ENCODE measurements around the gene PRR23E.

PRR23E gene

GRCh38 chr3:127196466-127197299, 3.8 kb downstream of the PRR23E start:
- Histone ChIP-seq H3K9me3 (ENCODE audit: control insufficient read depth, low read length) (no peaks in the 10 kb centered on the region), H3K4me1 (ENCODE audit: control insufficient read depth, insufficient read depth, low read length) (peaks cover 2% of the 10 kb centered on the region), H3K36me3 (ENCODE audit: control insufficient read depth, insufficient read depth, low read length) (no peaks in the 10 kb centered on the region), H3K27me3 (ENCODE audit: control insufficient read depth, insufficient read depth, low read length, poor library complexity, severe bottlenecking) (no peaks in the 10 kb centered on the region), H3K4me3 (ENCODE audit: insufficient read depth, low read depth, low read length) (no peak overlapping the region), H3K27ac (ENCODE audit: insufficient read depth, low read depth, low read length, poor library complexity, severe bottlenecking) (no peak overlapping the region)
- 89 to 90% methylated on average over 15 of the region's 15 CpGs for WGBS, 2 experiments

DNA sequence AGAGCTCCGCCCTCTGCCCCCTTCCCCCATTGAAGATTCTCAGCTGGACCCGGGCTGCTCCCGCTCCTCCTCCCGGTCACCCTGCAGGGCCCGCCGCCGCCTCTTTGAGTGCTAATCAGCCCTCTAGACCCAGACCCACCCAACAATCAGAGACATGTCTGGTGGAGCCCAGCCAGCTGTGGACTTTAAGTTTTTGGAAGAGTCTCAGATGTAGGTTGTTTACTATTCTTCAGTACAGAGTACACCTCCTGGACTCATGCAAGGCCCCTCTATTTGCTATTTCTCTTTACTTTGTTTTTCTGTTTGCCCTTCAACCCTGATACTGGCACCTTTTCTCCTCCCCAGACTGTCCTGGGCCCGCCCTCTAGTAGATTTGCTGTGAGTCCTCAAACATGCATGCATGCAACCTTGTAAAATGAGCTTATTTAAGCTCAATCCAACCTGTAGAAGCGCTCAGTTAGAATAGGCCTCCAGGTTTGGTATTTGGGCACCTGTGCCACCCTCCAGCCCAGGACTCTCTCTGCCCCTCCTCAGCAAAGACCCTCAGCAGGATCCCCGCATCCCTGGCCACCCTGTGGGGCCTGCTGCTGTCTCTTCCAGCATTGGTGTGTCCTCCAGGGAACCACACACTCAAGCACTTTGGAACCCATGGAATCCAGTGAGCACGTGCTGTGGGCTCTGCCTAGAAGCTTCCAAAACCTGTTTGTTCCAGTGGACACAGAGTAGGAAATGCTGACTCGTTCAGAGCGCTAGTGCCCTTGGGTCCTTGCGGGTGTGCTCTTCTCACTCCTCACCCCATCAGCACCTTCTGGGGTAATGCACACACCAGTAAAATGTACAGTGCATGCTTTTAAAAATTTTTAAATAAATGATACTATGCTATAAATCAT, 4.6 kb downstream of the PRR23E start:
- Histone ChIP-seq H3K27ac (ENCODE audit: insufficient read depth, low read depth, low read length, poor library complexity, severe bottlenecking) (no peak overlapping the region), H3K4me1 (ENCODE audit: control insufficient read depth, insufficient read depth, low read length) (peaks cover 2% of the 10 kb centered on the region), H3K9me3 (ENCODE audit: control insufficient read depth, low read length) (no peaks in the 10 kb centered on the region), H3K27me3 (ENCODE audit: control insufficient read depth, insufficient read depth, low read length, poor library complexity, severe bottlenecking) (no peaks in the 10 kb centered on the region), H3K36me3 (ENCODE audit: control insufficient read depth, insufficient read depth, low read length) (no peaks in the 10 kb centered on the region), H3K4me3 (ENCODE audit: insufficient read depth, low read depth, low read length) (no peak overlapping the region)
- WGBS, 2 experiments, result 67 to 68% methylated on average over 14 of the region's 14 CpGs

GRCh38 chr3:127200086-127200691, 7.3 kb downstream of the PRR23E start:
- Histone ChIP-seq H3K4me3 (ENCODE audit: insufficient read depth, low read depth, low read length) (no peak overlapping the region), H3K4me1 (ENCODE audit: control insufficient read depth, insufficient read depth, low read length) (peaks cover 2% of the 10 kb centered on the region), H3K9me3 (ENCODE audit: control insufficient read depth, low read length) (no peaks in the 10 kb centered on the region), H3K36me3 (ENCODE audit: control insufficient read depth, insufficient read depth, low read length) (no peaks in the 10 kb centered on the region), H3K27ac (ENCODE audit: insufficient read depth, low read depth, low read length, poor library complexity, severe bottlenecking) (no peak overlapping the region), H3K27me3 (ENCODE audit: control insufficient read depth, insufficient read depth, low read length, poor library complexity, severe bottlenecking) (no peaks in the 10 kb centered on the region)
- WGBS, 2 experiments, result 89 to 90% methylated on average over 6 of the region's 6 CpGs

GRCh38 chr3:127203024-127203423, 10.1 kb downstream of the PRR23E start:
- H3K9me3 ChIP-seq (ENCODE audit: control insufficient read depth, low read length), result no peaks in the 10 kb centered on the region
- H3K4me3 ChIP-seq (ENCODE audit: insufficient read depth, low read depth, low read length), result no peak overlapping the region
- 83 to 87% methylated on average over 1 of the region's 1 CpG for WGBS, 2 experiments
- no peaks in the 10 kb centered on the region for H3K36me3 ChIP-seq (ENCODE audit: control insufficient read depth, insufficient read depth, low read length)
- no peak overlapping the region for H3K27ac ChIP-seq (ENCODE audit: insufficient read depth, low read depth, low read length, poor library complexity, severe bottlenecking)
- no peaks in the 10 kb centered on the region for H3K4me1 ChIP-seq (ENCODE audit: control insufficient read depth, insufficient read depth, low read length)
- H3K27me3 ChIP-seq (ENCODE audit: control insufficient read depth, insufficient read depth, low read length, poor library complexity, severe bottlenecking), result no peaks in the 10 kb centered on the region

DNA sequence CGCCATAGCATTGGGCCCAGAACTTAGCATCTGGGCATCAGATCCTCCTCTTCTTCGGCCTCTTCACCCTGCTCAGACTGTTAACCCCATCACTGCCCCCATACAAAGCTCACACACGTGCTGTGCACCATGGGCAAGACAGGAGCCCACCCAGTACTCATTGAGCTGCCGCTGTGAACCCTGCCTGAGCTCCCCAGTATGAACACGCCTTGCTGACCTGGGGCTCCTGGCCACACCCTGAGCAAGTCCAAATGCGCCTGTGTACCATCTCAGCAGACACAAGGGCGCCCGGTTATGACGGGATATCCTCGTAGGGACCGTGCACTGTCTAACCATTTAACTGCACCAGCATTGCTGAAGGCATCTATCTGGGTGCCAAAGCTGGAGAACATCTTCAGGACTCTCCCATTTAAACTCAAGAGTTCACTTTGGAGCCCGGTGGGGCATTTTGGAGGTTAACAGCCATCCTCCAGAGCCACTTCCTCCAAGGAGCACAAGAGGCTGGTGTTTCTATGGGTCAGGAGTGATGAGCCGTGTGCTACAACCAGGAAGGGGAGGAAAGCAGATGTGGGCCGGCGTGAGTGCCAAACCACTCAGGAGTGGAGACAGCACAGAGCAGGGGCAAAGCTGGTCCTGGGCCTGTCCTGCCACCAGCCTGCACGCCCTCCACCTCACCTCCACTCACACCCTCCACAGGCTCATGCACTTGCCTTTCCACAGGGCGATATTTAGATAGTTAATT, 12.1 kb downstream of the PRR23E start:
- H3K27ac ChIP-seq (ENCODE audit: insufficient read depth, low read depth, low read length, poor library complexity, severe bottlenecking), result no peak overlapping the region
- H3K9me3 ChIP-seq (ENCODE audit: control insufficient read depth, low read length), result no peaks in the 10 kb centered on the region
- H3K4me1 ChIP-seq (ENCODE audit: control insufficient read depth, insufficient read depth, low read length), result peaks cover 5% of the 10 kb centered on the region
- H3K36me3 ChIP-seq (ENCODE audit: control insufficient read depth, insufficient read depth, low read length), result no peaks in the 10 kb centered on the region
- 89 to 90% methylated on average over 17 of the region's 17 CpGs for WGBS, 2 experiments
- H3K4me3 ChIP-seq (ENCODE audit: insufficient read depth, low read depth, low read length), result no peak overlapping the region
- no peaks in the 10 kb centered on the region for H3K27me3 ChIP-seq (ENCODE audit: control insufficient read depth, insufficient read depth, low read length, poor library complexity, severe bottlenecking)

DNA sequence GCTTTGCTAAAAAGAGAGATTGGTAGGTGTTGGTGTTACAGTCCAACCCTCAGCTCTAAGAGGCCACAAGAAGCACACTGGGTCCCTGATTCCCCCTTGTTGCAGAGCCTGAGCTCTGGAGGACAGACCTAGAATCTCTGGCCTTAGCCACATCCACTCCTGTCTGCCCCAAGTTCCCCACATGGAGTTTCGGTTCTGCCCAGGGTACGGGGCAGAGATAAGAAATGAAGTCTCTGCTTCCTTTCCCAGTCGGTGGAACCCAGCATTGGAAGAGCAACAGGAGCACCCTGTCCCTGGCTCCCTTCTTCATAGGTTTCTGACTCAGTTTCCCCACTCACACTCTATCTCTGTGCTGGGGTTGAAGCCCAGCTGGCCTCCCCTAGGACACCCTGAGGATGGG, 13.2 kb downstream of the PRR23E start:
- Histone ChIP-seq H3K36me3 (ENCODE audit: control insufficient read depth, insufficient read depth, low read length) (no peaks in the 10 kb centered on the region), H3K27ac (ENCODE audit: insufficient read depth, low read depth, low read length, poor library complexity, severe bottlenecking) (no peak overlapping the region), H3K9me3 (ENCODE audit: control insufficient read depth, low read length) (no peaks in the 10 kb centered on the region), H3K27me3 (ENCODE audit: control insufficient read depth, insufficient read depth, low read length, poor library complexity, severe bottlenecking) (no peaks in the 10 kb centered on the region), H3K4me3 (ENCODE audit: insufficient read depth, low read depth, low read length) (no peak overlapping the region), H3K4me1 (ENCODE audit: control insufficient read depth, insufficient read depth, low read length) (peaks cover 8% of the 10 kb centered on the region)
- WGBS, 2 experiments, result 94 to 95% methylated on average over 3 of the region's 3 CpGs

GRCh38 chr3:127206611-127207516, 13.9 kb downstream of the PRR23E start:
- no peaks in the 10 kb centered on the region for H3K9me3 ChIP-seq (ENCODE audit: control insufficient read depth, low read length)
- WGBS, 2 experiments, result 88 to 91% methylated on average over 15 of the region's 15 CpGs
- peaks cover 8% of the 10 kb centered on the region for H3K4me1 ChIP-seq (ENCODE audit: control insufficient read depth, insufficient read depth, low read length)
- H3K27me3 ChIP-seq (ENCODE audit: control insufficient read depth, insufficient read depth, low read length, poor library complexity, severe bottlenecking), result no peaks in the 10 kb centered on the region
- no peak overlapping the region for H3K4me3 ChIP-seq (ENCODE audit: insufficient read depth, low read depth, low read length)
- no peak overlapping the region for H3K27ac ChIP-seq (ENCODE audit: insufficient read depth, low read depth, low read length, poor library complexity, severe bottlenecking)
- no peaks in the 10 kb centered on the region for H3K36me3 ChIP-seq (ENCODE audit: control insufficient read depth, insufficient read depth, low read length)

- H3K27ac ChIP-seq (ENCODE audit: insufficient read depth, low read depth, low read length, poor library complexity, severe bottlenecking), result no peak overlapping the region
- no peaks in the 10 kb centered on the region for H3K27me3 ChIP-seq (ENCODE audit: control insufficient read depth, insufficient read depth, low read length, poor library complexity, severe bottlenecking)
- no peaks in the 10 kb centered on the region for H3K36me3 ChIP-seq (ENCODE audit: control insufficient read depth, insufficient read depth, low read length)
- 90 to 91% methylated on average over 8 of the region's 8 CpGs for WGBS, 2 experiments
- H3K9me3 ChIP-seq (ENCODE audit: control insufficient read depth, low read length), result no peaks in the 10 kb centered on the region
- no peak overlapping the region for H3K4me3 ChIP-seq (ENCODE audit: insufficient read depth, low read depth, low read length)
- H3K4me1 ChIP-seq (ENCODE audit: control insufficient read depth, insufficient read depth, low read length), result peaks cover 8% of the 10 kb centered on the region
Measured at GRCh38 chr3:127207727-127208482, 15.0 kb downstream of the PRR23E start.

All from ectodermal cell (in vitro differentiated cells).